ENCODE measurements around the gene SMYD3.

Gene SMYD3

GRCh38 chr1:246176126-246177024 is 330.7 kb downstream of the SMYD3 start:
- no peak for DNase-seq (ENCODE audit: low read depth in 2 of 2)

DNA sequence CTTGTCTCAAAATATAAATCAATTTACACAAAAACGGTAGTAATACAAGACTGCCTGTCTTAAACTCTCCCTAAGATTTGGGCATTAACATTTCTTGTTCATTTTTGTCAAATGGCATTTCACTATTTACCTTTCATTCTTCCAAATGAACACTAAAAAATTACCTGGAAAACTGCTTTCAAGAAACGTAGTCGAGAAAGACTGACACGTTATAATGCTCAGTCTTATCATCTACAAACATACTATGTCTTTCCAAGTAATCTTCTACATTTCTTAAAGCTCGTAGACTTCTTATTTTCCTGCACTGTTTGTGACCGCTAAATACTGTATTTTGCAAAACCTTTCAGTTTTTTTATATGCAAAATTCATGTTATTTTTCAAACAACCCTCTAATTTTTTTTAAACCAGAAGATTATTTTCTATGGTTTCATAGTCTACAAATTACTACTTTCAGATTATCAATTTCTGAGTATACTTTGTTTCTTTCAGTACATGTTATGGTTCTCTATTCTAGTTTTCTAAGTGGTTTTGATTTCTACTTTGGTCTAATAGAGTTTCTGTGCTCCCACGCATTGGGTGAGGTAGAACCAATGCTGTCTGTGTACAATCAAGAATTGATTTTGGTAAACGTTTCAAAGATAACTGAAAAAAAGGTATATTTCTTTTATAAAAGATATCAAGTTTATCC is 336.4 kb downstream of the SMYD3 start:
- no peak for DNase-seq (ENCODE audit: low read depth in 2 of 2)

GRCh38 chr1:246169486-246169885 is 337.6 kb downstream of the SMYD3 start:
- no peak for DNase-seq (ENCODE audit: low read depth in 2 of 2)

DNA sequence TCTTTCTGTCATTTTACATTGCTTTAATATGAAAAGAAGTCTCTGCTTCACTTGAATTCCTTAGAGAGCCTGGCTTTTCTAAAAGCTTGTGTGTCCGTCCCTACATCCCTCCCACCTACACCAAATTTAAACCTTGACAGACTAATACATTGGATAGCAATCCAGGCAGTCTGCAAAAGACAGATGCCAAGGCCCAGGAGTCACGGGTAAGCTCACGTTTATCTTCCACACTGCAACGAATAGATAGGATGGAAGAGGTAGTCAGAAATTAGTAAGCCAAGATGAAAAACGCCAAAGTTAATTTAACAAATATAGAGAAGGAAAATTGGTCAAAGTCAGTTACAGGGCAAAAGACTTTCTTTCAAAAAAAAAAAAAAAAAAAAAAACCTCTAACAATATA is 338.1 kb downstream of the SMYD3 start:
- DNase-seq (ENCODE audit: low read depth in 2 of 2): no peak

DNA sequence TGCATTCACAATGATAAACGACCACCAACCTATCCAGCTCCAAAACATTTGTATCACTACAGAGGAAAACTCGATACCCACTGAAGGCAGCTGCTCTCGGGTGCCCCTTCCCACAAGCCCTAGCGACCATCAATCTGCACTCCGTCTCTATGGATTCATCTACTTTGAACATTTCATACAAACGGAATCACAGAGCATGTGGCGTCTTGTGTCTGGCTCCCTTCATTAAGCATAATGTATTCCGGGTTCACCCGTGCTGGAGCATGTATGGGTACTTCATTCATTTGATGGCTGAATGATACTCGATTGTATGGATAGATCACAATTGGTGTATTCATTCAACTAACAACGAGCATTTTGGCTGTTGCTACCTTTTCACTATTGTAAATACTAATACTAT is 340.2 kb downstream of the SMYD3 start:
- no peak for DNase-seq (ENCODE audit: low read depth in 2 of 2)

DNA sequence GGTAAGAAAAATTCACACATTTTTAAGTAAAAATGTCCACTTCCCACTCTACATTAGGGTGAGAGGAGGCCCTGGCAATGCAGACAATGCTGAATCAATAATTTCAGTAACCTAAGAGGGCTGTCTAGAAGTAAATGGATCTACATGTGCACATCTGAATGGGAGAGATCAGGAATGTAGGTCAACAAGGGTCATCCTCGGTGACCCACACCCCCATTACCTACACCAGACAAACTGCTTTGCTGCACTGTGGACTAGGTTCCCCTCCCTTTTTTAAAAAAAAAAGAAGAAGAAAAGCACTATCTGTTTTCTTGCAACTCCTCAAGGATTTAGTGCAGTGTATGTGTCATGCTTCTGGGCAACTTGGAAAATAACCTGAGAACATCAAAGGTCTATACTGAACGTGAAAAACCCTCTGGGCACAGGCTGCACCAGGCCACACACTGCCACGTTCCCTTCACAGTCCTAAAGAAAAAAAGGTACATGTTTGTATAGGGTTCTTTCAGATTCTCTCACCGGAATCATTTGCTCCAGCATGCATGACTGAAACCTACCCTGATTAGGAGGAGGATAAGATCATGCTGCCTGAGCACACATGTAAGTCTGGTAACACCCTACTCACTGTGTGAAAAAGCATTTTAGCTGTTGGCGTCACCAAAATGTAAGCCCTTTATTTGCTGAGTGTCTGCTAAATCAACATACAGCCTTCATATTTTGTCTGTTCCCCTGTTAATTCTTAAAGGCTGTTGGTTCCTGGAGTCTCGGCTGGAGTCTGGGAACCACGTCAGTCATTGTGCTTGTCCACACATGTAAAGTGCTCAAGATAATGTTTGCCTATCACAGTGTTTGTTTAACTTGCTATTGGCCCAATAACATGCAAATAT is 341.0 kb downstream of the SMYD3 start:
- DNase-seq (ENCODE audit: low read depth in 2 of 2): no peak

DNA sequence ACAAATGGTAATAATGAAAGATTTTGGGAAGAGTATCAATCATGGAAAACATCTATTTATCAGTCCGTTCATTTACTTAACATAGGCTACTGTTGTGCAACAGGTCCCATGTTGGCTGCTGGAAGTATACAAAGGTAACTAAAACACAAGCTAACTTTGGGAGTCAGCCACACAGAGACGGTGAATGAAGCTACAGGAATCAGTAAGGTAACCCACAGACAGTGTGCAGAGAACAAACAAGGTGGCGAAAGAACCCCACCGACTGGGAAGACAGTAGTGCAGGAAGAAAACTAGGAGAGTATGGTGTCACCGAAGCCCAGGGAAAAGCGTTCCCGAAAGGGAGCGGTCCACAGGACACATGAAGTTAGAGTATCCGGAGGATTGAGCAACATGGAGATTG is 342.3 kb downstream of the SMYD3 start:
- no peak for DNase-seq (ENCODE audit: low read depth in 2 of 2)

- no peak for DNase-seq (ENCODE audit: low read depth in 2 of 2)
These were observed 344.5 kb downstream of the SMYD3 start for GRCh38 chr1:246162560-246162959.

GRCh38 chr1:246161626-246162025 is 345.5 kb downstream of the SMYD3 start:
- no peak for DNase-seq (ENCODE audit: low read depth in 2 of 2)

DNA sequence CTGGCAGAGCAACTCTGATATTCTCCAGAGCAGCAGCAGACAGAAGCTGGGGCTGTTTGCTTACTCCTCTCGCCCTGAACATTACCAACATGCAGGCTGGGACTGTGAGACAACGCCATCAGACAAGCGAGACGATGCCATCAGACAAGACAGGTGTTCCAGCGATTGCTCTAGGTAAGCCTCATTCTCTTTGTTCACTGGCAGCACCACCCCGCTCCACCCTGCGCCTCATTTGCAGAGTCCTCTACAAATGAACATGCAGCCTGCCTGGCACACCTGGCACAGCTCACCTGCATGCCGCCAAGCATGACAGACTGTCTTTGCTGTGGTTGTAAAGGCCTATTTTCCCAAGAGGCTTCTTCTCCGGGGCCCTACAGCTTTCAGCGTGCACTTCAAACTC is 346.2 kb downstream of the SMYD3 start:
- DNase-seq (ENCODE audit: low read depth in 2 of 2): no peak

DNA sequence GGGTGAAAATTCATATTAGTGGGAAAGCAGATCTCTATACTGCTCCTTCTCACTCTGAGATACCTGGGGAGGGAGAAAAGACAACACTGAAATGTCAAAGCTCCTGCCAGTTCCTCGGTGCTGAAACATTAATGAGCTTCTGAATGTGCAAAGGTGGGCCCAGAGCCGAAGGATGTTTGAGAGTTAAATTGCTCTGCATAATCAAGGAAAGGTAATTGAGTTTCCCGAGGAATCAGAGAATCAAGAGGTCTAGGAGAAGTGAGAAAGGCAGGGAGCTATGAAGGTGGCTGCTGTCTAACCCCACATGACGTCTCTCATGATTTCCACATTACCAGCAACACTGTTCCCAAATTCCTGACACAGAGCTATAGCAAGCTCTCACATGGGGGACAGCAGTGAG is 346.7 kb downstream of the SMYD3 start:
- no peak for DNase-seq (ENCODE audit: low read depth in 2 of 2)

- no peak for DNase-seq (ENCODE audit: low read depth in 2 of 2)
These were observed 347.5 kb downstream of the SMYD3 start for GRCh38 chr1:246159279-246160227.

GRCh38 chr1:246158131-246158530 is 348.9 kb downstream of the SMYD3 start:
- DNase-seq (ENCODE audit: low read depth in 2 of 2): no peak

- DNase-seq (ENCODE audit: low read depth in 2 of 2): no peak
These were observed 349.6 kb downstream of the SMYD3 start for GRCh38 chr1:246157516-246157915.

DNA sequence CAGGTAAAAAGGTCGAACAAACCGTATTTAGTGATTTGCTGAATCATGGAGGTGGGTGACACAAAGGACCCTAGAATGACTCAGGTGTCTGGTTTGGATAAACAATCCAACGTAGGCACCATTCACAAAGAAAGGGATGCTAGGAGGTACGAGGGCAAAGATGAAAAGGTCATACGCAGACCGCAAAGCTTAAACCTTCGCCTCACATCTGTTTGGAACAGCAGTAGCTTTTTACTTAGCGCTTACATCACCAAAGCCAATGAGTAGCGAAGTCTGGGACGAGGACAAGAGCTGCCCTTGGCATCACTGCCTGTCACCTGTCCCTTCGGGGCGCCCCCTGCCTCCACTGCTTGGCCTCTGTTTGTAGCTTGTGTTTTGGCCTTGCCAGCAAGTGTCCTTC is 350.2 kb downstream of the SMYD3 start:
- no peak for DNase-seq (ENCODE audit: low read depth in 2 of 2)

- DNase-seq (ENCODE audit: low read depth in 2 of 2): no peak
These were observed 351.2 kb downstream of the SMYD3 start for GRCh38 chr1:246155923-246156322.

- no peak for DNase-seq (ENCODE audit: low read depth in 2 of 2)
These were observed 353.3 kb downstream of the SMYD3 start for GRCh38 chr1:246153796-246154212.

GRCh38 chr1:246152986-246153431 is 354.1 kb downstream of the SMYD3 start:
- no peak for DNase-seq (ENCODE audit: low read depth in 2 of 2)

DNA sequence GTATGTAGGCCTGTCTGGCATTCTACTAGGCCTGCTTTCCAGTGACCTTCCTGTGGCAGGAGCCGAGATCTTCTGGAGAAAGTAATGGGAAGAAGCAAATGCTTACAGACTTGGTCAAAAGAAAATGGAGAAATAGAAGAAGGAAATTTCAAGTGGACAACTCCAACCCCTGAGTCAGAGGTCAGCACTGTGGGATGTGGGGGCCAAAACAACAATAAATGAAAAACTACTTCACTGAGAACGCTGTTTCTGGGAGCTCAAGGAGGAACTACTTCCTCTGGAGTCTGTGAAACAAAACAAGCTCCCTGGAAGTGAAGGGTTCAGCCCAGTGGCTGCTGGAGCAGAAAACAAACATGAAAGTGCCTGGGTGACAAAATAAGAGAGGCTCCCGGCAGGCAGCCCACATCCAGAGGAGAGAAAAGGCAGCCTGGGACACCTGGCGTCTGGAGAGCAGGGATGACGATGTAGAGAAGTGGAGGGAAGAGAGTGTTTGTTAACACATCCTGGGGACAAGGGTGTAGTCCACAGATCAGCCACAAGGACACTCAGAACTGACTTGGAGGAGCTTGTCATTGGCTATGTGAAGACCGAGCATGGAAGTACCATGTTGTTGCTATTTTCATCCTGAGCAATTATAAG is 355.2 kb downstream of the SMYD3 start:
- no peak for DNase-seq (ENCODE audit: low read depth in 2 of 2)

- no peak for DNase-seq (ENCODE audit: low read depth in 2 of 2)
These were observed 357.5 kb downstream of the SMYD3 start for GRCh38 chr1:246149543-246149942.

Data from stimulated activated CD4-positive, alpha-beta T cell treated with anti-CD3 and anti-CD28 coated beads, Interleukin-4, amount 100 ng/mL, for 48 hours (primary cell).